Activated naive CD8-positive, alpha-beta T cell treated with anti-CD3 and anti-CD28 coated beads for 36 hours (primary cell): Measurements from ENCODE around the gene KRTAP5-3. TPM values are rescaled to one million over a fixed set of nuclear protein-coding genes. Genes with fewer than 3 reads are reported as not detected.

Experiments
- DNase-seq: peaks from one replicate; pipeline ENCODE4 v3.0.0; 2021
- H3K27ac Mint-ChIP-seq: one replicate; pipeline ENCODE4 v1.8.0; 2022; ENCODE audit warnings: mild to moderate bottlenecking, moderate library complexity, mixed read lengths
- H3K27me3 Mint-ChIP-seq: one replicate; pipeline ENCODE4 v1.8.0; 2022; ENCODE audit warnings: mild to moderate bottlenecking, mixed read lengths
- H3K36me3 Mint-ChIP-seq: one replicate; pipeline ENCODE4 v1.8.0; 2021; ENCODE audit warnings: mild to moderate bottlenecking, mixed read lengths
- H3K4me1 Mint-ChIP-seq: one replicate; pipeline ENCODE4 v1.8.0; 2021; ENCODE audit warnings: mixed read lengths
- H3K4me3 Mint-ChIP-seq: one replicate; pipeline ENCODE4 v1.8.0; 2022; ENCODE audit warnings: mild to moderate bottlenecking, moderate library complexity, mixed read lengths
- H3K9me3 Mint-ChIP-seq: one replicate; pipeline ENCODE4 v1.8.0; 2022; ENCODE audit warnings: mixed read lengths
- total RNA-seq, 2 experiments: library from RNA; stranded (reverse); gene quantifications; one replicate each; pipeline ENCODE4 v1.2.3, GENCODE V29; 2021

KRTAP5-3 gene
- total RNA-seq, 2 experiments from 2014 or later, result not detected

- no peaks in the 10 kb centered on the region for H3K4me1 Mint-ChIP-seq
- no peaks in the 10 kb centered on the region for H3K36me3 Mint-ChIP-seq
- no peak overlapping the region for H3K27ac Mint-ChIP-seq
- no peaks in the 10 kb centered on the region for H3K9me3 Mint-ChIP-seq
- no peak for DNase-seq
- H3K27me3 Mint-ChIP-seq, result no peaks in the 10 kb centered on the region
- no peak overlapping the region for H3K4me3 Mint-ChIP-seq
Measured at GRCh38 chr11:1560649-1561251, 47.5 kb downstream of the KRTAP5-3 start.

- Mint-ChIP-seq H3K27me3 (no peaks in the 10 kb centered on the region), H3K36me3 (no peaks in the 10 kb centered on the region), H3K27ac (no peak overlapping the region), H3K4me1 (no peaks in the 10 kb centered on the region), H3K4me3 (no peak overlapping the region), H3K9me3 (no peaks in the 10 kb centered on the region)
- no peak for DNase-seq
Measured at GRCh38 chr11:1560002-1560648, 48.1 kb downstream of the KRTAP5-3 start.

GRCh38 chr11:1559111-1559951, 48.9 kb downstream of the KRTAP5-3 start:
- H3K27ac Mint-ChIP-seq, result no peak overlapping the region
- no peak for DNase-seq
- H3K4me1 Mint-ChIP-seq, result no peaks in the 10 kb centered on the region
- no peak overlapping the region for H3K4me3 Mint-ChIP-seq
- H3K9me3 Mint-ChIP-seq, result no peaks in the 10 kb centered on the region
- H3K27me3 Mint-ChIP-seq, result no peaks in the 10 kb centered on the region
- no peaks in the 10 kb centered on the region for H3K36me3 Mint-ChIP-seq

- Mint-ChIP-seq H3K36me3 (no peaks in the 10 kb centered on the region), H3K4me1 (no peaks in the 10 kb centered on the region), H3K9me3 (no peaks in the 10 kb centered on the region), H3K27ac (no peak overlapping the region), H3K4me3 (no peak overlapping the region), H3K27me3 (no peaks in the 10 kb centered on the region)
- DNase-seq, result no peak
Measured at GRCh38 chr11:1558775-1559110, 49.5 kb downstream of the KRTAP5-3 start.

DNA sequence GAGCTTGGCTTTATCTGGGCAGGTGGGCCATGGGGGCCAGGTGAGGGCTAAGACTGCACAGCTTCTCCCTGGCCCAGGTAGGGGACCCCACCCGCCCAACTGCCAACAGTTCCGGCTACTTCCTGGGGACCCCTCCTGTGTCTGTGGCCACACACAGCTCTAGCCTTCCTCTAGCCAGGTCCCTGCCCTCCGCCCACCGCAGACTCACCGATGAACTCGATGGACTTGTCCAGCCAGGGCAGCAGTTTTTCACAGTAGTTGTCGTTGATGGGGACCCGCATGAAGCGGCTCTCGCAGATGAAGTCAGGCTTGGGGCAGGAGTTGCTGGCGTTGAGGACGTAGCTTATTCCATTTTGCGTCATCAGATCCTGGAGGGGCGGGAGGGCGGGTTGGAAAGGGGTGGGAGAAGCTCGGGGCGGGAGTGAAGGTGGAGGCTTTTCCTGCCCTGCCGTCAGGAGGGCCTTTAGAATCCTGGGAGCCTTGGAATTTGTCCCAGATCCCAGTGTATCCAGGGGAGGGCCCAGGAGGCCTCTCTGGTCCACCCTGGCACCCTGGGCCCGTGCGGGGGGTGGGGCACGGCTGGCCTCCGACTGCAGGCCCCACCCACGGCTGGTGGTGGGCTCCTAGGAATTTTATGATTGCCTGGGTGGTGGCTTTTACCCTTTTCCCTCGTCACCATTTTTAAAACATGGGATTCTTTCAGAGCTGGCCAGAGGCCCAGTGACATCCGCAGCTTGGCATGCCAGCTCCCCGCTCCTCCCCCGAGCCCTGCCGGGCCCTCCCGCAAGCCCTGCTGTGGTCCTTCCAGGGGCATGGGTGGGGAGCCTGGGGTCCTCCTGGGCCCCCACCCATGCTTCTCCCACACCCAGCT, 50.1 kb downstream of the KRTAP5-3 start:
- H3K36me3 Mint-ChIP-seq, result no peaks in the 10 kb centered on the region
- DNase-seq, result no peak
- no peaks in the 10 kb centered on the region for H3K9me3 Mint-ChIP-seq
- H3K27ac Mint-ChIP-seq, result no peak overlapping the region
- H3K27me3 Mint-ChIP-seq, result no peaks in the 10 kb centered on the region
- H3K4me1 Mint-ChIP-seq, result no peaks in the 10 kb centered on the region
- no peak overlapping the region for H3K4me3 Mint-ChIP-seq

Other genes starting within 250 kb of the KRTAP5-3 start
- gene BRSK2, start 218.5 kb downstream of the KRTAP5-3 start, total RNA-seq, result under 1 TPM; 0.46 to 0.97 TPM
- 10 to 100 TPM; 15.2 to 16.3 TPM for gene MOB2, start 121.7 kb downstream of the KRTAP5-3 start, total RNA-seq
- 1 to 10 TPM; 1.5 to 2.1 TPM for gene DUSP8, start 36.2 kb downstream of the KRTAP5-3 start, total RNA-seq
- not detected for gene KRTAP5-1, start 23.2 kb downstream of the KRTAP5-3 start, total RNA-seq
- gene KRTAP5-2, start 10.2 kb downstream of the KRTAP5-3 start, total RNA-seq, result not detected
- not detected for gene KRTAP5-4, start 13.7 kb upstream of the KRTAP5-3 start, total RNA-seq
- not detected for gene KRTAP5-5, start 21.3 kb upstream of the KRTAP5-3 start, total RNA-seq
- gene KRTAP5-6, start 88.7 kb upstream of the KRTAP5-3 start, total RNA-seq, result not detected
- not detected for gene IFITM10, start 142.1 kb upstream of the KRTAP5-3 start, total RNA-seq
- gene CTSD, start 155.5 kb upstream of the KRTAP5-3 start, total RNA-seq, result 10 to 100 TPM; 40.9 to 43.0 TPM
- not detected for gene SYT8, start 226.5 kb upstream of the KRTAP5-3 start, total RNA-seq
- gene TNNI2, start 230.5 kb upstream of the KRTAP5-3 start, total RNA-seq, result under 1 TPM in 1 of 2 experiments, not detected in 1; 0.31 TPM
- gene LSP1, start 244.6 kb upstream of the KRTAP5-3 start, total RNA-seq, result 100 to 1,000 TPM; 147 to 148 TPM